CD4-positive, alpha-beta T cell (primary cell): ENCODE data around the gene RAB31. TPM values are rescaled to one million over a fixed set of nuclear protein-coding genes. Genes with fewer than 3 reads are reported as not detected.

ENCODE experiments used
- ATAC-seq: fragments of 200-7000 bp; cut with Tn5 transposase; one replicate; pipeline ENCODE4 v1.10.0; 2022; ENCODE audit warnings: mild to moderate bottlenecking; ENCODE audit not compliant: poor library complexity
- CTCF ChIA-PET: fragments of 350-600 bp; sonication (Branson Sonifier 250); formaldehyde crosslinking; loops from one replicate; lab custom pipeline; 2021; ENCODE audit warnings: antibody characterized with exemption, inconsistent platforms; lab: Charles Lee
- POLR2A ChIA-PET: fragments of 350-600 bp; sonication (Branson Sonifier 250); formaldehyde crosslinking; loops from one replicate; lab custom pipeline; 2021; ENCODE audit warnings: antibody characterized with exemption, inconsistent platforms; lab: Charles Lee
- DNase-seq, 14 experiments: peaks; one replicate each; pipeline ENCODE4 v3.0.0-alpha.2; 2013 to 2020; ENCODE audit warnings: mixed read lengths in 2 of 14
- H3K27ac ChIP-seq, 2 donors: one replicate each; pipeline versions ENCODE4 v1.5.1 to v1.7.0; 2013; ENCODE audit warnings: low read length in 2 of 2, low read depth in 1 of 2, mild to moderate bottlenecking in 1 of 2
- H3K27me3 ChIP-seq, 2 experiments: 1 replicate in 1 of 2; 2 replicates in 1 of 2; pipeline versions ENCODE4 v1.6.1 to v1.7.0; 2013; ENCODE audit warnings: low read length in 2 of 2, control low read depth in 1 of 2, mild to moderate bottlenecking in 1 of 2, moderate library complexity in 1 of 2; ENCODE audit not compliant: insufficient read depth in 2 of 2, control insufficient read depth in 1 of 2
- H3K36me3 ChIP-seq: one replicate; pipeline ENCODE4 v1.6.1; 2013; ENCODE audit warnings: low read length, control low read depth; ENCODE audit not compliant: insufficient read depth
- H3K4me1 ChIP-seq: one replicate; pipeline ENCODE4 v1.6.1; 2013; ENCODE audit warnings: low read length, control low read depth; ENCODE audit not compliant: insufficient read depth
- H3K4me3 ChIP-seq: one replicate; pipeline ENCODE4 v1.5.1; 2013; ENCODE audit warnings: mild to moderate bottlenecking, low read length, moderate library complexity
- H3K9me3 ChIP-seq, 2 experiments: 1 replicate in 1 of 2; 2 replicates in 1 of 2; pipeline versions ENCODE4 v1.6.1 to v1.7.0; 2013; ENCODE audit warnings: low read length in 2 of 2, mild to moderate bottlenecking in 2 of 2, control low read depth in 1 of 2, moderate library complexity in 1 of 2; ENCODE audit not compliant: control insufficient read depth in 1 of 2, insufficient read depth in 1 of 2
- H3K27ac Mint-ChIP-seq: one replicate; pipeline ENCODE4 v1.8.0; 2020; ENCODE audit warnings: mixed read lengths
- H3K27me3 Mint-ChIP-seq: one replicate; pipeline ENCODE4 v1.8.0; 2021; ENCODE audit warnings: mixed read lengths
- H3K36me3 Mint-ChIP-seq: one replicate; pipeline ENCODE4 v1.8.0; 2021; ENCODE audit warnings: low read depth, mixed read lengths
- H3K4me1 Mint-ChIP-seq: one replicate; pipeline ENCODE4 v1.8.0; 2021; ENCODE audit warnings: low read depth, mixed read lengths
- H3K4me3 Mint-ChIP-seq: one replicate; pipeline ENCODE4 v1.8.0; 2020; ENCODE audit warnings: mild to moderate bottlenecking, mixed read lengths
- H3K9me3 Mint-ChIP-seq: one replicate; pipeline ENCODE4 v1.8.0; 2020; ENCODE audit warnings: mixed read lengths
- CTCF ChIP-seq: fragments of 200-600 bp; IDR thresholded peaks from one replicate; pipeline ENCODE4 v1.8.0; 2022; ENCODE audit warnings: antibody characterized with exemption, mild to moderate bottlenecking
- intact Hi-C, 2 experiments: fragments of 100-400 bp; cut with DNase I in 1 of 2; cut with micrococcal nuclease in 1 of 2; formaldehyde crosslinking; loops; one replicate each; pipeline versions ENCODE4 v1.15.1 to v1.9.0; 2023 to 2025; cut with DNase I, micrococcal nuclease
- total RNA-seq, 174 experiments: library from RNA in 2 of 174; stranded (reverse) in 2 of 174; gene quantifications; one replicate each; pipeline ENCODE4 v1.2.3 and lab custom pipeline; 2021 to 2026

The RAB31 gene
- total RNA-seq, 2 experiments from 2014 or later: 1.1 to 1.3 TPM

- Mint-ChIP-seq H3K36me3 (no peaks in the 10 kb centered on the region), H3K4me3 (no peak overlapping the region), H3K27me3 (peaks cover 47% of the 10 kb centered on the region), H3K4me1 (no peaks in the 10 kb centered on the region), H3K9me3 (no peaks in the 10 kb centered on the region), H3K27ac (no peak overlapping the region)
- ATAC-seq (no peak), DNase-seq (no peak)
- H3K4me3 ChIP-seq: no peak overlapping the region
- ChIA-PET CTCF (no interaction called here), POLR2A (no interaction called here)
- H3K4me1 ChIP-seq: no peaks in the 10 kb centered on the region
- H3K27ac ChIP-seq: no peak overlapping the region
- H3K36me3 ChIP-seq: no peaks in the 10 kb centered on the region
- intact Hi-C loops: no loop called here
- H3K27me3 ChIP-seq: peaks cover 3 to 5% of the 10 kb centered on the region in 2 experiments
- no peaks in the 10 kb centered on the region for H3K9me3 ChIP-seq
- TF ChIP-seq CTCF: no peak
These were observed 197.4 kb downstream of the RAB31 start for GRCh38 chr18:9905401-9905922.

GRCh38 chr18:9906481-9906880 is 198.4 kb downstream of the RAB31 start:
- Mint-ChIP-seq H3K4me1 (no peaks in the 10 kb centered on the region), H3K27ac (no peak overlapping the region), H3K4me3 (no peak overlapping the region), H3K9me3 (no peaks in the 10 kb centered on the region), H3K36me3 (no peaks in the 10 kb centered on the region), H3K27me3 (peaks cover 47% of the 10 kb centered on the region)
- ATAC-seq (no peak), DNase-seq (no peak)
- peaks cover 3 to 5% of the 10 kb centered on the region in 2 experiments for H3K27me3 ChIP-seq
- no peak for TF ChIP-seq CTCF
- ChIA-PET CTCF (no interaction called here), POLR2A (no interaction called here)
- no peak overlapping the region for H3K27ac ChIP-seq
- no peak overlapping the region for H3K4me3 ChIP-seq
- no peaks in the 10 kb centered on the region for H3K9me3 ChIP-seq
- no peaks in the 10 kb centered on the region for H3K4me1 ChIP-seq
- H3K36me3 ChIP-seq: no peaks in the 10 kb centered on the region
- intact Hi-C loops: no loop called here

GRCh38 chr18:9907867-9908266 is 199.8 kb downstream of the RAB31 start:
- DNase-seq (no peak), ATAC-seq (no peak)
- H3K4me1 Mint-ChIP-seq: peaks cover 2% of the 10 kb centered on the region
- CTCF ChIA-PET: no interaction called here
- no peaks in the 10 kb centered on the region for H3K9me3 Mint-ChIP-seq
- intact Hi-C loops: no loop called here
- H3K27me3 ChIP-seq: peaks cover 3 to 5% of the 10 kb centered on the region in 2 experiments
- no peaks in the 10 kb centered on the region for H3K9me3 ChIP-seq
- H3K4me3 ChIP-seq: no peak overlapping the region
- no peak for TF ChIP-seq CTCF
- H3K4me1 ChIP-seq: no peaks in the 10 kb centered on the region
- H3K27me3 Mint-ChIP-seq: peaks cover 44% of the 10 kb centered on the region
- no peaks in the 10 kb centered on the region for H3K36me3 ChIP-seq
- no peaks in the 10 kb centered on the region for H3K36me3 Mint-ChIP-seq
- no peak overlapping the region for H3K4me3 Mint-ChIP-seq
- no peak overlapping the region for H3K27ac ChIP-seq
- H3K27ac Mint-ChIP-seq: no peak overlapping the region
- POLR2A ChIA-PET: no interaction called here
